Duodenal mucosa (tissue), 2 donors: ENCODE measurements around the gene LHFPL3.
A peak's percentile ranks its signal among the peaks of the same experiment; 100 is the strongest.
"Not testable (repeated sequence)": the region's sequence is repeated elsewhere in the genome, so short reads cannot be mapped to it uniquely, and the experiment has no call there.

Experiments
- H3K27ac ChIP-seq: one replicate; pipeline ENCODE4 v1.7.0; 2013; ENCODE audit warnings: low read depth, low read length
- H3K27me3 ChIP-seq, 2 donors: one replicate each; pipeline ENCODE4 v1.7.0; 2013; ENCODE audit warnings: low read length in 2 of 2, control low read depth in 1 of 2; ENCODE audit not compliant: insufficient read depth in 2 of 2, control insufficient read depth in 1 of 2
- H3K36me3 ChIP-seq, 2 donors: one replicate each; pipeline ENCODE4 v1.7.0; 2013; ENCODE audit warnings: low read length in 2 of 2, control low read depth in 1 of 2; ENCODE audit not compliant: insufficient read depth in 2 of 2, control insufficient read depth in 1 of 2
- H3K4me1 ChIP-seq, 2 donors: one replicate each; pipeline ENCODE4 v1.7.0; 2013; ENCODE audit warnings: low read length in 2 of 2, control low read depth in 1 of 2; ENCODE audit not compliant: insufficient read depth in 2 of 2, control insufficient read depth in 1 of 2
- H3K4me3 ChIP-seq, 2 donors: one replicate each; pipeline ENCODE4 v1.7.0; 2013; ENCODE audit warnings: low read length in 2 of 2, low read depth in 1 of 2
- H3K9ac ChIP-seq, 2 donors: one replicate each; pipeline ENCODE4 v1.7.0; 2013; ENCODE audit warnings: low read length in 2 of 2, low read depth in 1 of 2
- H3K9me3 ChIP-seq, 2 donors: one replicate each; pipeline ENCODE4 v1.7.0; 2013; ENCODE audit warnings: low read length in 2 of 2, control low read depth in 1 of 2; ENCODE audit not compliant: control insufficient read depth in 1 of 2

LHFPL3 gene

DNA sequence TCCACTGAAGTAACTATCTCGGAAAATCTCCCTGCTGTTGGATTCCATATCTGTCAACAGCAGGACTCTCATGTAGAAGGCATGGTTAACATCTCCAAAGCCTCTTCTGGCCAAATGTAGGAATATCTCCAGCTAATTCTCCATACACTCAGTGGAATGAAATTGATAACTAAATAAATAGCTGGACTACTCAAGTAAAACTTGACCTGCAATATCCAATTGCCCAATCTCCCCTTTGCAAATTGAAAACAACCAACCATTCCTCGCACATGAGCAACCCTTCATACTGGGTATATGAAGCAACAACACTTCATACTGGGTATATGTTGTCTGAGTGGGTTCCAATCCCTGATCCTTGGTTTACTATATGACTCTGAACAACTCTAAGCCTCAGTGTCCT is 580.2 kb downstream of the LHFPL3 start:
- no peak overlapping the region for H3K4me3 ChIP-seq
- no peak overlapping the region for H3K9ac ChIP-seq
- H3K4me1 ChIP-seq = peaks cover 0 to 15% of the 10 kb centered on the region in 2 donors
- H3K27me3 ChIP-seq = no peaks in the 10 kb centered on the region
- peaks cover 0 to 11% of the 10 kb centered on the region in 2 donors for H3K36me3 ChIP-seq
- H3K27ac ChIP-seq = no peak overlapping the region
- no peaks in the 10 kb centered on the region for H3K9me3 ChIP-seq

DNA sequence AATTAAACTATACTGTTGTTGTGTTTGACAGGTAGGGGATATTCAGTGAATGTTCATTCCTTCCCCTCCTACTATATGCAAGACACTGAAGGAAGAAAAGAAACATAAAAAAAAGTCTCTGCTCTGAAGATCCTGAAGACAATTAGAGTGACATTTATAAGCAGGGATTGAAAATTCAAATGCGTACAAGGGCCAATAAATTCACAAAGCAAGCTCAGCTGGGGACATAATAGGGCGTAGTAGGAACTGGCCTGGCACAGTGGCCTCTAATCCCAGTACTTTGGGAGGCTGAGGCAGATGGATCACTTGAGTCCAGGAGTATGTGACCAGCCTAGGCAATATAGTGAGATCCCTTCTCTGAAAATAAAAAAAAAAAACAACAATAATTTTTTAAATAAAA is 580.7 kb downstream of the LHFPL3 start:
- H3K4me1 ChIP-seq = peaks cover 0 to 15% of the 10 kb centered on the region in 2 donors
- H3K9me3 ChIP-seq = no peaks in the 10 kb centered on the region
- H3K27me3 ChIP-seq = no peaks in the 10 kb centered on the region
- no peak overlapping the region for H3K4me3 ChIP-seq
- peaks cover 0 to 12% of the 10 kb centered on the region in 2 donors for H3K36me3 ChIP-seq
- no peak overlapping the region for H3K9ac ChIP-seq
- no peak overlapping the region for H3K27ac ChIP-seq

DNA sequence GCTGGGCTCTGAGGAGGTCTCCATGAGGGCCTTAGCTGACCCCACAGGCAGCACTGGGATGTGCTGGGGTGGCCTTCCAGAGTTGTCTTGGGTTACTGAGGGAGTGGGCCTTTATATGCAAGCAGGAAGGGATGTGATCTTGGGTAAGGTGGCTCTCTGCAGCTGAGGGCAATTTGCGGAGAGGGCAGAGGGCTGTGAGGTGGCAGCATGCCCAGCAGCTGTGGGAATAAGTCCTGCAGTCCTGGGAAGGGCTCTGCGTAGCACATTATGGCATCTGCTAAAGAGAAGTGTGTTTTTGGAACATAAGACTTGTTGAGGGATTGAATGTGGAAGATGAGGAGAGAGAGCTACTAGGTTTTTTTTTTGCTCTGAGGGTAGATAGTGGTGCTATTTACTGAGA is 586.0 kb downstream of the LHFPL3 start:
- H3K4me1 ChIP-seq = no peaks in the 10 kb centered on the region
- no peak overlapping the region for H3K4me3 ChIP-seq
- no peak overlapping the region for H3K9ac ChIP-seq
- no peaks in the 10 kb centered on the region for H3K27me3 ChIP-seq
- H3K27ac ChIP-seq = no peak overlapping the region
- no peaks in the 10 kb centered on the region for H3K9me3 ChIP-seq
- peaks cover 0 to 24% of the 10 kb centered on the region in 2 donors for H3K36me3 ChIP-seq

DNA sequence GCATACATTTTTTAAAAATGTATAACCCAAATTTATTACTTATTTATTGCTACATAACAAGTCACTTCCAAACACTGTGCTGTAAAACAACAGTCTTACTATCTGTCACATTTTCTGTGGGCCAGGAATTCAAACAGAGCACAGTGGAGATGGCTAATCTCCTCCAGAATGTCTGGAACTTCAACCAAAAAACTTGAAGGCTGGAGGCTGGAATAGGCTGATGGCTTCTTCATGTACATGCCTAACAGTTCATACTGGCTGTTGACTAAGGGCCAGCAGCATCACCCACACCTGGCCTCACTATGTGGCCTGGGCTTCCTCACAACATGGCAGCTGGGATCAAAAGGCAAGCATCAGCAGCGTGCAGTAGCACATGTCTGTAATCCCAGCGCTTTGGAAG is 593.2 kb downstream of the LHFPL3 start:
- H3K4me3 ChIP-seq = no peak overlapping the region
- H3K27ac ChIP-seq = no peak overlapping the region
- H3K4me1 ChIP-seq = peaks cover 11 to 16% of the 10 kb centered on the region in 2 donors
- H3K9ac ChIP-seq = no peak overlapping the region
- no peaks in the 10 kb centered on the region for H3K27me3 ChIP-seq
- no peaks in the 10 kb centered on the region for H3K9me3 ChIP-seq
- H3K36me3 ChIP-seq = peaks cover 0 to 5% of the 10 kb centered on the region in 2 donors

DNA sequence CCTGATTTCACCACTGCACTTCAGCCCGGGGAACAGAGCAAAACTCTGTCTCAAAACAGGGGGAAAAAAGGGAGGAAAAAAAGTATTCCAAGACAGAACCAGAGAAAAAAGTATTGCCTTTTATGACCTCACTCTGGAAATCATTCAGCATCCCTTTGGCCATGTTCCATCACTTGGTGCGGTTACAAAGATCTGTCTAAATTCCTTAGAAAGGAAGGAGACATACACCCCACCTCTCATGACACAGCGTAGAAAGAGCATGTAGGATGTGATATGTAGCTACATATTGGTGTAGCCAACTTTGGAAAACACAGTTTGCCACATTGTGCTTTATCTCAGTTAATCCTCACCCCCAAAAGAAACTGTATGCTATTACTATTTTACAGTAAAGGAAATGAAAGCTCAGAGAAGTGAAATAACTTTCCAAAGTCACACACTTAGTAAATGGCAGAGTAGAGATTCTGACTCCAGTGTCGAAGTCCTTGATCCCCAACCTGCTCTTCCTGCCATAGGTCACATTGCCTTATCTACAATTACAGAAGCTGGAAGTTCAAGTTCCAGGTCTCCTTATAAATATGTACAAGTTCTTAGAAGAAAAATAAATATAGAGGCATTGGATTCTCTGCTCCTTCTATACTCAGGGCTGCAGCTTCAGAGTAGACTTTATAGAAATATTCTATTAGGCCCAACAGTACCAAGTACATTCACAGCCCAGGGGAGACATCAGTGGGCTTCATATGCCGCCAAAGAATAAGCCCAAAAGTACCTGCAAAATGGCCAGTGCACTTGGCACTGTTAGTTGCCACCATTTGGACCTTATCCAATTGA is 594.0 kb downstream of the LHFPL3 start:
- H3K27ac ChIP-seq = no peak overlapping the region
- H3K4me3 ChIP-seq = peak overlapping the region in 1 of 2 donors; percentile 27
- H3K9ac ChIP-seq = peak overlapping the region; percentile 46 to 69

DNA sequence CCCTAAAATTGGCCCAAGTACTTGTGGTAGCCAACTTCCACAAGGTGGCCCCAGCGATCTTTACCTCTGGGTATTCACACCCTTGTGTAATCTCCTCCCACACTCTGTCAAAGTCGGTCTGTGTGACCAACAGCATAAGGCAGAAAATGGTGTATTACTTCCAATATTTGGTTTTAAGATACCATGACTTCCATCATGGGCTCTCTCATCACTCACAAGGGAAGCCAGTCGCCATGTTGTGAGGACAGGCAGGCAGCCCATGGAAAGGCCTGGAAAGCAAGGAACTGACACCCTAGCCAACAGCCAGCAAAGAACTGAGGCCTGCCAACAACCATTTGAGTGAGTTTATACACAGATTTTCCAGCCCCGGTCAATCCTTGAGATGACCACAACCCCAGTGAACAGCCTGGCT is 594.6 kb downstream of the LHFPL3 start:
- Histone ChIP-seq H3K36me3 (no peaks in the 10 kb centered on the region), H3K27me3 (no peaks in the 10 kb centered on the region), H3K9ac (peak overlapping the region; percentile 46 to 69), H3K27ac (no peak overlapping the region), H3K9me3 (no peaks in the 10 kb centered on the region), H3K4me1 (peaks cover 16 to 28% of the 10 kb centered on the region in 2 donors), H3K4me3 (peak overlapping the region; percentile 27 to 46)

More for the DNA sequence above, 594.0 kb downstream of the LHFPL3 start:
- Histone ChIP-seq H3K27me3 (no peaks in the 10 kb centered on the region), H3K36me3 (peaks cover 0 to 2% of the 10 kb centered on the region in 2 donors), H3K9me3 (no peaks in the 10 kb centered on the region), H3K4me1 (peaks cover 12 to 24% of the 10 kb centered on the region in 2 donors)

DNA sequence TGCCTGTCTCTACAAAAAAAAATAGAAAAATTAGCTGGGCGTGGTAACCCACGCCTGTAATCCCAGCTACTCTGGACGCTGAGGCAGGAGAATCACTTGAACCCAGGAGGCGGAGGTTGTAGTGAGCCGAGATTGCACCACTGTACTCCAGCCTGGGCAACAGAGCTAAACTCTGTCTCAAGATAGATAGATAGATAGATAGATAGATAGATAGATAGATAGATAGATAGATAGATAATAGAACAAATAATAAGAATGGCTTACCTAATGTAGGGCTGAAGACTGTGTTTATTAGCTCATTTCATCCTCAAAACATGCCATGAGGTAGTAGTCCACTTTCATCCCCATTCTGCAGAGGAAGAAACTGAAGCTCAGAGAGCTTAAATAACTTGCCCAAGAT is 597.8 kb downstream of the LHFPL3 start:
- Histone ChIP-seq H3K9ac (peak overlapping the region; percentile 55 to 57), H3K4me1 (peaks cover 19 to 30% of the 10 kb centered on the region in 2 donors), H3K27ac (peak overlapping the region; percentile 59), H3K4me3 (peak overlapping the region; percentile 40 to 62)
- H3K9me3 ChIP-seq, H3K27me3 ChIP-seq, H3K36me3 ChIP-seq: not testable (repeated sequence)

DNA sequence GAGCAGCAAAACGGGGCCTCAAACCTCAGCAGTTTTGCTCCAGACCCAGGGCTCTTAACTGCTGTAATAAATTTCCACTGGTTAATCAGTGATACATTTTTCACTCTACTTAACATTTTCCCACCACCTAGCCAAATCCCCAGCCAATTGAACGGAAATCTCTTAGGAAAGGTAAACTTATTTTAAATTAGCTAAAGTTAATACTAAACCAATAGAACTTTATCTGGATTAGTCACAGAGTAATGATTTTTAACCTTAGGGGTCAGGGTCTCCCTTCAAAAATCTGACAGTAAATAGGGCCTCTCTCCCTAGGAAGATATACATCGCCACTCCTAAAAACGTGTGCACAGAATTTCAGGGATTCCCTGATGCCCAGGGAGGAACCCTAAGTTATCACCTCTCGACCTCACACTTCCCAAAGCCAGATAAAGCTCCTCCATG is 598.2 kb downstream of the LHFPL3 start:
- Histone ChIP-seq H3K27ac (peak overlapping the region; percentile 69), H3K9me3 (no peaks in the 10 kb centered on the region), H3K9ac (peak overlapping the region; percentile 55 to 57), H3K4me3 (peak overlapping the region; percentile 40 to 48), H3K27me3 (no peaks in the 10 kb centered on the region), H3K4me1 (peaks cover 24 to 33% of the 10 kb centered on the region in 2 donors), H3K36me3 (no peaks in the 10 kb centered on the region)

DNA sequence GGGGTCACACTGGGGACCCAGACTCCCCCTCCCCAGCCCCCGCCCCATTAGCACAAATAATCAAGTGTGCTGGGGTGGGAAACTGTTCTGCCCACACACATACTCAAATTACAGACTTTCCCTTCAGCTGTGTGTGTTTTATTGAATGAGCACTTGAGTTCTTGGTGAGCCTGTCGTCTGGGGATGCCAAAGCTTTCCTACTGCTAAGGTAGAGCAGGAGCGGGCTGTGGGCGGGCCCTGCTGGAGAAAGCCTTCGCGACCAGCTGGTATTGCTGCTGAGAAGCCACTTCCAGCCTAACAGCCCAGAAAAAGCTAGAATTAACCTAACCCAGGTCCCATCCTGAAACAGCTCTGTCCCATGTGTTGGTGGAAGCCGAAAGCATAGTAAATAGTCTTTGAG is 598.7 kb downstream of the LHFPL3 start:
- peak overlapping the region; percentile 69 for H3K27ac ChIP-seq

DNA sequence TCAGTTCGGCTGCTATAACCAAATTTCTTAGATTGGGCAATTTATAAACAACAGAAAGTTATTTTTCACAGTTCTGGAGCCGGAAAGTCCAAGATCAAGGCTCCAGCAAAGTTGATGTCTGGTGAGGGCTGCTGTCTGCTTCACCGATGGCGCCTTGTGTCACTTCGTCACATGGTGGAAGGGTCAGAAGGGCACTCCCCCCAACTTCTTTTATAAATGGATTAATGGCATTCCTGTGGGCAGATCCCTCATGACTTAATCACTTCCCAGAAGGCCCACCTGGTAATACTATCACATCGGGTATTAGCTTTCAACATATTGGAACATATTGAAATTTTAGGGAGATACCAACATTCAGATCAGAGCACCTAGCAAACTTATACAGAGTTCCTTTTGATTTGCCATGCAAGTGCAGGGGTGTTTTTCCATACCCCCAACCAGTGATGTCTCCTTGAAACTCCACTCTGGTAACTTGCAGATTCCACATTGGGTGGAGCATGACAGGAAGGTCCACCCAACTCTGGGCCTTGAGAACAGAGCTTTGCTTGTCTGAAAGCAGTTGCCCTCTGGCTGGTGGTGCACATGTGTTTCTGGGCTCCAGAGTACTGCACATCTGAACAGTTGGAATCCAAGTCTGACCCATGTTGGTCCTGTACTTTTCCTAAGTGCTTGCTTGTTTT is 600.5 kb downstream of the LHFPL3 start:
- H3K9me3 ChIP-seq = no peaks in the 10 kb centered on the region
- no peaks in the 10 kb centered on the region for H3K36me3 ChIP-seq
- no peak overlapping the region for H3K27ac ChIP-seq
- H3K9ac ChIP-seq = no peak overlapping the region
- H3K27me3 ChIP-seq = no peaks in the 10 kb centered on the region
- H3K4me1 ChIP-seq = peaks cover 32 to 38% of the 10 kb centered on the region in 2 donors
- H3K4me3 ChIP-seq = no peak overlapping the region

More for the DNA sequence above, 598.7 kb downstream of the LHFPL3 start:
- Histone ChIP-seq H3K4me1 (peaks cover 25 to 35% of the 10 kb centered on the region in 2 donors), H3K4me3 (no peak overlapping the region), H3K9me3 (no peaks in the 10 kb centered on the region), H3K27me3 (no peaks in the 10 kb centered on the region), H3K9ac (peak overlapping the region; percentile 26 to 41), H3K36me3 (no peaks in the 10 kb centered on the region)
